IMR-90 (cell line): Measurements from ENCODE around the gene MMAA. TPM values are rescaled to one million over a fixed set of nuclear protein-coding genes. Genes with fewer than 3 reads are reported as not detected.
"Not testable (repeated sequence)": the region's sequence is repeated elsewhere in the genome, so short reads cannot be mapped to it uniquely, and the experiment has no call there.

Experiments
- ATAC-seq: fragments of 200-7000 bp; cut with Tn5 transposase; 2 replicates; pipeline ENCODE4 v1.9.1; 2020; ENCODE audit warnings: low read depth, mild to moderate bottlenecking, moderate library complexity
- BruUV-seq: library from RNA; stranded (reverse); fragments of 400-500 nt; replicated peaks from 2 replicates; lab custom pipeline; 2021; lab: Mats Ljungman, UMichigan
- CTCF ChIA-PET: fragments of 300-600 bp; formaldehyde crosslinking; extraction: SDS; loops from one replicate; lab custom pipeline; 2021; ENCODE audit warnings: antibody characterized with exemption; lab: Yijun Ruan, JAX
- POLR2A ChIA-PET: fragments of 300-600 bp; sonication (Branson Sonifier 250); formaldehyde crosslinking; loops from one replicate; lab custom pipeline; 2022; ENCODE audit warnings: antibody characterized with exemption; ENCODE audit not compliant: unreplicated experiment; lab: Charles Lee
- DNase-seq: peaks from one replicate; pipeline ENCODE4 v3.0.0; 2013
- H2AFZ ChIP-seq: replicated peaks from 2 replicates; pipeline ENCODE3; 2013; ENCODE audit warnings: low read length, mild to moderate bottlenecking; ENCODE audit not compliant: poor library complexity
- H2AK5ac ChIP-seq: 2 replicates; pipeline ENCODE4 v1.6.1; 2013; ENCODE audit warnings: low read depth, low read length, inconsistent platforms
- H2AK9ac ChIP-seq: replicated peaks from 2 replicates; pipeline ENCODE3; 2013; ENCODE audit warnings: mild to moderate bottlenecking, low read depth, low read length, moderate library complexity; ENCODE audit not compliant: poor library complexity
- H2BK120ac ChIP-seq: 2 replicates; pipeline ENCODE4 v1.6.1; 2013; ENCODE audit warnings: low read depth, low read length, inconsistent platforms
- H2BK15ac ChIP-seq: 3 replicates; pipeline ENCODE4 v1.6.1; 2013; ENCODE audit warnings: low read depth, low read length, inconsistent platforms
- H2BK20ac ChIP-seq: 2 replicates; pipeline ENCODE4 v1.6.1; 2013; ENCODE audit warnings: low read depth, mild to moderate bottlenecking, inconsistent platforms, low read length, moderate library complexity
- H2BK5ac ChIP-seq: 2 replicates; pipeline ENCODE4 v1.6.1; 2013; ENCODE audit warnings: mild to moderate bottlenecking, low read depth, low read length, inconsistent platforms; ENCODE audit not compliant: poor library complexity, severe bottlenecking
- H3K14ac ChIP-seq: replicated peaks from 2 replicates; pipeline ENCODE4 v1.6.1; 2013; ENCODE audit warnings: low read depth, low read length, inconsistent platforms
- H3K18ac ChIP-seq: 2 replicates; pipeline ENCODE4 v1.6.1; 2013; ENCODE audit warnings: low read depth, low read length, control low read depth
- H3K23ac ChIP-seq: 2 replicates; pipeline ENCODE4 v1.6.1; 2013; ENCODE audit warnings: low read depth, low read length, inconsistent platforms
- H3K27ac ChIP-seq: 2 replicates; pipeline ENCODE4 v1.5.1; 2013; ENCODE audit warnings: mild to moderate bottlenecking, control low read depth, low read length; ENCODE audit not compliant: insufficient read depth
- H3K27me3 ChIP-seq: 2 replicates; pipeline ENCODE4 v1.6.1; 2013; ENCODE audit warnings: low read length; ENCODE audit not compliant: control insufficient read depth, insufficient read depth
- H3K36me3 ChIP-seq: 2 replicates; pipeline ENCODE4 v1.6.1; 2013; ENCODE audit warnings: low read length, mixed read lengths; ENCODE audit not compliant: control insufficient read depth, insufficient read depth
- H3K4ac ChIP-seq: 2 replicates; pipeline ENCODE4 v1.6.1; 2013; ENCODE audit warnings: low read depth, low read length, inconsistent platforms
- H3K4me1 ChIP-seq: 2 replicates; pipeline ENCODE4 v1.6.1; 2013; ENCODE audit warnings: low read length, mixed read lengths; ENCODE audit not compliant: control insufficient read depth, insufficient read depth
- H3K4me2 ChIP-seq: 2 replicates; pipeline ENCODE4 v1.6.1; 2013; ENCODE audit warnings: low read depth, mild to moderate bottlenecking, control low read depth, low read length, moderate library complexity
- H3K4me3 ChIP-seq: 2 replicates; pipeline ENCODE4 v1.5.1; 2013; ENCODE audit warnings: low read depth, mild to moderate bottlenecking, control low read depth, low read length, moderate library complexity; ENCODE audit not compliant: insufficient read depth
- H3K56ac ChIP-seq: 2 replicates; pipeline ENCODE4 v1.6.1; 2013; ENCODE audit warnings: low read length, inconsistent platforms; ENCODE audit not compliant: insufficient read depth; ENCODE audit errors: extremely low read depth
- H3K79me1 ChIP-seq, 2 experiments: 2 replicates each; pipeline ENCODE4 v1.6.1; 2013; ENCODE audit warnings: low read length in 2 of 2, inconsistent platforms in 1 of 2, low read depth in 1 of 2
- H3K9ac ChIP-seq: 2 replicates; pipeline ENCODE4 v1.6.1; 2013; ENCODE audit warnings: low read depth, low read length, control low read depth
- H3K9me1 ChIP-seq: 2 replicates; pipeline ENCODE4 v1.6.1; 2013; ENCODE audit warnings: low read length, inconsistent platforms; ENCODE audit not compliant: insufficient read depth
- H3K9me3 ChIP-seq: 2 replicates; pipeline ENCODE4 v1.6.1; 2013; ENCODE audit warnings: low read length; ENCODE audit not compliant: control insufficient read depth, insufficient read depth
- H4K20me1 ChIP-seq: 2 replicates; pipeline ENCODE4 v1.6.1; 2013; ENCODE audit warnings: low read length, inconsistent platforms; ENCODE audit not compliant: insufficient read depth
- H4K5ac ChIP-seq: 2 replicates; pipeline ENCODE4 v1.6.1; 2013; ENCODE audit warnings: mild to moderate bottlenecking, low read depth, low read length, control low read depth
- H4K8ac ChIP-seq, 2 experiments: 2 replicates each; pipeline ENCODE4 v1.6.1; 2013; ENCODE audit warnings: low read depth in 2 of 2, low read length in 2 of 2, control low read depth in 1 of 2, inconsistent platforms in 1 of 2
- H4K91ac ChIP-seq: 2 replicates; pipeline ENCODE4 v1.6.1; 2013; ENCODE audit warnings: low read depth, low read length, inconsistent platforms; ENCODE audit not compliant: insufficient read depth
- BHLHE40 ChIP-seq: fragments of 150-350 bp; IDR thresholded peaks from 2 replicates; pipeline ENCODE4 v1.6.1; 2016; ENCODE audit warnings: mild to moderate bottlenecking, low read depth, low read length
- CEBPB ChIP-seq: IDR thresholded peaks from 2 replicates; pipeline ENCODE4 v1.6.1; 2012; ENCODE audit warnings: low read depth, low read length, improper control_type of control experiment
- CHD1 ChIP-seq: IDR thresholded peaks from 2 replicates; pipeline ENCODE4 v1.6.1; 2012; ENCODE audit warnings: low read depth, low read length, improper control_type of control experiment
- CTCF ChIP-seq: conservative IDR thresholded peaks from 2 replicates; pipeline ENCODE4 v1.5.1; 2012; ENCODE audit warnings: mild to moderate bottlenecking, low read depth, low read length, improper control_type of control experiment
- MXI1 ChIP-seq: IDR thresholded peaks from 2 replicates; pipeline ENCODE4 v1.6.1; 2012; ENCODE audit warnings: low read depth, mild to moderate bottlenecking, low read length, moderate library complexity, borderline replicate concordance
- NFE2L2 ChIP-seq: fragments of 150-350 bp; IDR thresholded peaks from 2 replicates; pipeline ENCODE4 v1.6.1; 2016; ENCODE audit warnings: low read depth, mild to moderate bottlenecking, low read length
- RAD21 ChIP-seq: IDR thresholded peaks from 2 replicates; pipeline ENCODE4 v1.6.1; 2012; ENCODE audit warnings: low read length, improper control_type of control experiment
- SMC3 ChIP-seq: fragments of 150-350 bp; IDR thresholded peaks from 2 replicates; pipeline ENCODE4 v1.6.1; 2016; ENCODE audit warnings: low read depth, mild to moderate bottlenecking, antibody characterized with exemption, low read length, moderate library complexity
- WGBS, 2 experiments: methylation state at CpG; one replicate each; pipeline versions ENCODE4 v1.1.5 to v1.1.7; 2013; ENCODE audit warnings: missing lambda C conversion rate in 2 of 2; ENCODE audit not compliant: insufficient read length in 1 of 2; ENCODE audit errors: extremely low coverage in 2 of 2; 5-methylcytosine and 5-hydroxymethylcytosine counted together
- dilution Hi-C: fragments of 300-500 bp; cut with HindIII; formaldehyde crosslinking; loops from one replicate; pipeline ENCODE4 v1.14.3; 2018; ENCODE audit warnings: low sequenced_read_pairs; ENCODE audit not compliant: unreplicated experiment
- in situ Hi-C: fragments of 300-500 bp; cut with MboI; formaldehyde crosslinking; loops from 3 replicates; pipeline ENCODE4 v1.14.3; 2019; ENCODE audit warnings: low sequenced_read_pairs, inconsistent platforms, mixed read lengths
- intact Hi-C: fragments of 100-400 bp; cut with micrococcal nuclease; formaldehyde crosslinking; loops from 2 replicates; pipeline ENCODE4 v1.10.0; 2022
- polyA plus RNA-seq, 3 experiments: library from polyadenylated mRNA; depleted of rRNA; stranded (reverse); fragments of >200 nt; gene quantifications; 2 replicates each; pipeline ENCODE4 v1.2.3, GENCODE V29; 2012; ENCODE audit warnings: low replicate concordance in 1 of 3
- total RNA-seq: library from RNA; depleted of rRNA; stranded (reverse); fragments of >200 nt; gene quantifications from 2 replicates; pipeline ENCODE4 v1.2.3, GENCODE V29; 2012

MMAA gene
- total and polyA plus RNA-seq, 2 of the 4 experiments (the other 2 are of a cell fraction) = 4.4 to 5.2 TPM

- H4K5ac ChIP-seq = no peak overlapping the region
- no TSS peak for BruUV-seq
- H3K18ac ChIP-seq = no peak overlapping the region
- no peak overlapping the region for H2BK15ac ChIP-seq
- H3K23ac ChIP-seq = no peak overlapping the region
- no peaks in the 10 kb centered on the region for H4K20me1 ChIP-seq
- in situ Hi-C loops (no loop called here), dilution Hi-C loops (no loop called here), intact Hi-C loops (no loop called here)
- no peak overlapping the region for H2BK20ac ChIP-seq
- H4K91ac ChIP-seq = no peak overlapping the region
- no peak overlapping the region for H2AFZ ChIP-seq
- no peak overlapping the region for H2BK120ac ChIP-seq
- H2AK5ac ChIP-seq = no peak overlapping the region
- no peaks in the 10 kb centered on the region for H3K79me1 ChIP-seq
- no peak overlapping the region for H2AK9ac ChIP-seq
- no peak overlapping the region for H2BK5ac ChIP-seq
- TF ChIP-seq BHLHE40 = no peak
- no peak for TF ChIP-seq CEBPB
- TF ChIP-seq SMC3 = no peak
- no peak for TF ChIP-seq RAD21
- TF ChIP-seq NFE2L2 = no peak
- TF ChIP-seq CTCF = no peak
- TF ChIP-seq CHD1 = no peak
- no peak for TF ChIP-seq MXI1
- H3K27me3 ChIP-seq = no peaks in the 10 kb centered on the region
- no peak overlapping the region for H3K27ac ChIP-seq
- no peak overlapping the region for H3K4ac ChIP-seq
- H3K9me1 ChIP-seq = no peaks in the 10 kb centered on the region
- ATAC-seq (no peak), DNase-seq (no peak)
- CTCF ChIA-PET = no interaction called here
- H3K9me3 ChIP-seq = no peaks in the 10 kb centered on the region
- H3K4me2 ChIP-seq = no peak overlapping the region
- no peak overlapping the region for H3K56ac ChIP-seq
- H3K9ac ChIP-seq = no peak overlapping the region
- H3K4me3 ChIP-seq = no peak overlapping the region
- no peaks in the 10 kb centered on the region for H3K4me1 ChIP-seq
- no peak overlapping the region for H4K8ac ChIP-seq
- no peak overlapping the region for H3K14ac ChIP-seq
- H3K36me3 ChIP-seq = no peaks in the 10 kb centered on the region
- POLR2A ChIA-PET = no interaction called here
- no CpG with 5 or more reads among the region's 3 CpGs for WGBS, 2 experiments
Observed at GRCh38 chr4:145690610-145691009, 71.4 kb downstream of the MMAA start.

- H3K9ac ChIP-seq, H3K56ac ChIP-seq, H3K14ac ChIP-seq, H2AK9ac ChIP-seq, H3K36me3 ChIP-seq, H3K4ac ChIP-seq, H3K4me1 ChIP-seq, H2BK15ac ChIP-seq, H3K18ac ChIP-seq, H2BK5ac ChIP-seq, H3K4me2 ChIP-seq, dilution Hi-C loops, H4K8ac ChIP-seq, H2BK120ac ChIP-seq, H3K23ac ChIP-seq, H2AFZ ChIP-seq, H4K91ac ChIP-seq, H3K9me3 ChIP-seq, H3K4me3 ChIP-seq, CTCF ChIA-PET, H3K27ac ChIP-seq, H4K5ac ChIP-seq, BruUV-seq, ATAC-seq, DNase-seq, H3K79me1 ChIP-seq, in situ Hi-C loops, H3K27me3 ChIP-seq, H2AK5ac ChIP-seq, POLR2A ChIA-PET, H2BK20ac ChIP-seq, H3K9me1 ChIP-seq, H4K20me1 ChIP-seq, intact Hi-C loops: not testable (repeated sequence)
- no CpG with 5 or more reads among the region's 2 CpGs for WGBS, 2 experiments
Observed at GRCh38 chr4:145691416-145691815, 72.2 kb downstream of the MMAA start.
